ENCODE data around the gene EFCAB10. TPM values are rescaled to one million over a fixed set of nuclear protein-coding genes. Genes with fewer than 3 reads are reported as not detected.

Gene EFCAB10
- polyA plus RNA-seq, 1 of the 3 experiments (the other 2 are of a cell fraction) = 0.51 TPM

DNA sequence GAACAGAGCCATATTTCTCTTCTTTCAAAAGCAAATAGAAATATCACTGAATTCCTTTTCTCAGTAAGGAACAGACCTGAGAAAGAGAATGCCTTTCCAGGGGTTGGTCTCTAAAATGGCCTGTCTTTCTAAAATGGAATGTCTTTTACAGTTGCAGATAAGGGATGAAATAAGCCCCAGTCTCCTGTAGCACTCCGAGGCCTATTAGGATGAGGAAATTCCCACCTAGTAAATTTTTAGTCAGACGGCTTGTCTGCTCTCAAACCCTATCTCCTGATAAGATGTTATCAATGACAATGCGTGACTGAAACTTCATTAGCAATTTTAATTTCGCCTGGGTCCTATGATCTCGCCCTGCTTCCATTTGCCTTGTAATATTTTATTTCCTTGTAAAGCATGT lies 2.9 kb upstream of the EFCAB10 start:
- H3K4me1 ChIP-seq (ENCODE audit: control insufficient read depth in 1 of 2, insufficient read depth in 2 of 2, low read depth in 1 of 2, low read length in 1 of 2) = peaks cover 0 to 4% of the 10 kb centered on the region in 2 experiments; a peak in 1 of 4 replicates
- no peaks in the 10 kb centered on the region for H3K27me3 ChIP-seq (ENCODE audit: insufficient read depth)
- no peak overlapping the region for H3K4me3 ChIP-seq (ENCODE audit: low read depth in 2 of 2, low read length in 1 of 2)
- H3K27ac ChIP-seq (ENCODE audit: low read depth in 2 of 2, low read length in 1 of 2) = no peak overlapping the region
- H3K36me3 ChIP-seq (replicated peaks in 1 of 2; ENCODE audit: control insufficient read depth in 1 of 2, insufficient read depth in 2 of 2, low read length in 1 of 2) = no peaks in the 10 kb centered on the region
- no peak overlapping the region for H3K4me2 ChIP-seq
- no peaks in the 10 kb centered on the region for H3K9me2 ChIP-seq
- POLR2A ChIA-PET = no interaction called here
- no peak overlapping the region for H2AFZ ChIP-seq (ENCODE audit: low read depth)
- 78% methylated on average over 5 of the region's 5 CpGs for WGBS (ENCODE audit: low lambda C conversion rate)
- H3K9me3 ChIP-seq = no peaks in the 10 kb centered on the region
- CTCF ChIA-PET = no interaction called here
- H3F3A ChIP-seq (replicated peaks; ENCODE audit: insufficient read depth) = peaks cover 6% of the 10 kb centered on the region
- no peaks in the 10 kb centered on the region for H3K79me2 ChIP-seq (ENCODE audit: insufficient read depth)
- no peak for DNase-seq
- no peak for TF ChIP-seq RAD21 (IDR thresholded peaks at IDR 0.05; ENCODE audit: low read length)
- TF ChIP-seq, protein P1, sequence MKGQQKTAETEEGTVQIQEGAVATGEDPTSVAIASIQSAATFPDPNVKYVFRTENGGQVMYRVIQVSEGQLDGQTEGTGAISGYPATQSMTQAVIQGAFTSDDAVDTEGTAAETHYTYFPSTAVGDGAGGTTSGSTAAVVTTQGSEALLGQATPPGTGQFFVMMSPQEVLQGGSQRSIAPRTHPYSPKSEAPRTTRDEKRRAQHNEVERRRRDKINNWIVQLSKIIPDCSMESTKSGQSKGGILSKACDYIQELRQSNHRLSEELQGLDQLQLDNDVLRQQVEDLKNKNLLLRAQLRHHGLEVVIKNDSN (IDR thresholded peaks at IDR 0.05; ENCODE audit: borderline replicate concordance, low read depth) = no peak
- TF ChIP-seq TCF12 (IDR thresholded peaks at IDR 0.05) = no peak
- no peak for TF ChIP-seq FOXJ3 (CRISPR knock-in tag; IDR thresholded peaks at IDR 0.05)
- TF ChIP-seq YY1 (IDR thresholded peaks at IDR 0.05; ENCODE audit: low read depth) = no peak
- no peak for TF ChIP-seq RFX5 (IDR thresholded peaks at IDR 0.05; ENCODE audit: low read length)
- TF ChIP-seq MXI1 (IDR thresholded peaks at IDR 0.05; ENCODE audit: low read depth, low read length) = no peak
- TF ChIP-seq, protein P2, sequence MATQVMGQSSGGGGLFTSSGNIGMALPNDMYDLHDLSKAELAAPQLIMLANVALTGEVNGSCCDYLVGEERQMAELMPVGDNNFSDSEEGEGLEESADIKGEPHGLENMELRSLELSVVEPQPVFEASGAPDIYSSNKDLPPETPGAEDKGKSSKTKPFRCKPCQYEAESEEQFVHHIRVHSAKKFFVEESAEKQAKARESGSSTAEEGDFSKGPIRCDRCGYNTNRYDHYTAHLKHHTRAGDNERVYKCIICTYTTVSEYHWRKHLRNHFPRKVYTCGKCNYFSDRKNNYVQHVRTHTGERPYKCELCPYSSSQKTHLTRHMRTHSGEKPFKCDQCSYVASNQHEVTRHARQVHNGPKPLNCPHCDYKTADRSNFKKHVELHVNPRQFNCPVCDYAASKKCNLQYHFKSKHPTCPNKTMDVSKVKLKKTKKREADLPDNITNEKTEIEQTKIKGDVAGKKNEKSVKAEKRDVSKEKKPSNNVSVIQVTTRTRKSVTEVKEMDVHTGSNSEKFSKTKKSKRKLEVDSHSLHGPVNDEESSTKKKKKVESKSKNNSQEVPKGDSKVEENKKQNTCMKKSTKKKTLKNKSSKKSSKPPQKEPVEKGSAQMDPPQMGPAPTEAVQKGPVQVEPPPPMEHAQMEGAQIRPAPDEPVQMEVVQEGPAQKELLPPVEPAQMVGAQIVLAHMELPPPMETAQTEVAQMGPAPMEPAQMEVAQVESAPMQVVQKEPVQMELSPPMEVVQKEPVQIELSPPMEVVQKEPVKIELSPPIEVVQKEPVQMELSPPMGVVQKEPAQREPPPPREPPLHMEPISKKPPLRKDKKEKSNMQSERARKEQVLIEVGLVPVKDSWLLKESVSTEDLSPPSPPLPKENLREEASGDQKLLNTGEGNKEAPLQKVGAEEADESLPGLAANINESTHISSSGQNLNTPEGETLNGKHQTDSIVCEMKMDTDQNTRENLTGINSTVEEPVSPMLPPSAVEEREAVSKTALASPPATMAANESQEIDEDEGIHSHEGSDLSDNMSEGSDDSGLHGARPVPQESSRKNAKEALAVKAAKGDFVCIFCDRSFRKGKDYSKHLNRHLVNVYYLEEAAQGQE (IDR thresholded peaks at IDR 0.05; ENCODE audit: low read depth, low read length) = no peak
- no peak for TF ChIP-seq TEAD4 (IDR thresholded peaks at IDR 0.05; ENCODE audit: borderline replicate concordance, insufficient read depth)
- TF ChIP-seq, protein P3, sequence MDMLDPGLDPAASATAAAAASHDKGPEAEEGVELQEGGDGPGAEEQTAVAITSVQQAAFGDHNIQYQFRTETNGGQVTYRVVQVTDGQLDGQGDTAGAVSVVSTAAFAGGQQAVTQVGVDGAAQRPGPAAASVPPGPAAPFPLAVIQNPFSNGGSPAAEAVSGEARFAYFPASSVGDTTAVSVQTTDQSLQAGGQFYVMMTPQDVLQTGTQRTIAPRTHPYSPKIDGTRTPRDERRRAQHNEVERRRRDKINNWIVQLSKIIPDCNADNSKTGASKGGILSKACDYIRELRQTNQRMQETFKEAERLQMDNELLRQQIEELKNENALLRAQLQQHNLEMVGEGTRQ (IDR thresholded peaks at IDR 0.05; ENCODE audit: borderline replicate concordance, low read depth, low read length) = no peak
- TF ChIP-seq JUND (IDR thresholded peaks at IDR 0.05) = no peak
- no peak for TF ChIP-seq SIN3A (IDR thresholded peaks at IDR 0.05; ENCODE audit: borderline replicate concordance, low read depth, low read length)
- TF ChIP-seq TAF1 (IDR thresholded peaks at IDR 0.05; ENCODE audit: borderline replicate concordance, low read depth, low read length) = no peak
- no peak for TF ChIP-seq FOSL2 (IDR thresholded peaks at IDR 0.05; ENCODE audit: borderline replicate concordance, low read depth)
- no peak for TF ChIP-seq NRF1 (IDR thresholded peaks at IDR 0.05; ENCODE audit: low read depth, low read length)
- no peak for TF ChIP-seq CHD2 (IDR thresholded peaks at IDR 0.05; ENCODE audit: low read length, partially characterized antibody)
- TF ChIP-seq ELF1 (IDR thresholded peaks at IDR 0.05) = no peak
- TF ChIP-seq RXRA (IDR thresholded peaks at IDR 0.05; ENCODE audit: borderline replicate concordance, low read depth) = no peak
- TF ChIP-seq NFIC (IDR thresholded peaks at IDR 0.05; ENCODE audit: borderline replicate concordance) = no peak
- no peaks in the 10 kb centered on the region for H4K20me1 ChIP-seq (ENCODE audit: insufficient read depth)
- no peak overlapping the region for H3K9ac ChIP-seq

Measured in SK-N-SH (cell line).